HepG2 (cell line): ENCODE data around the gene TOB1. TPM values are rescaled to one million over a fixed set of nuclear protein-coding genes. Genes with fewer than 3 reads are reported as not detected.

Experiments used
- ARID2 ChIP-seq: sonication (generic); formaldehyde crosslinking; IDR thresholded peaks from 2 replicates; pipeline ENCODE4 v1.8.1; 2022; ENCODE audit warnings: mild to moderate bottlenecking, missing genetic modification reagents, borderline replicate concordance
- ARID4A ChIP-seq: sonication (generic); formaldehyde crosslinking; IDR thresholded peaks from 2 replicates; pipeline ENCODE4 v1.5.0; 2020; ENCODE audit warnings: mild to moderate bottlenecking, missing genetic modification reagents, borderline replicate concordance
- ELF3 ChIP-seq: IDR thresholded peaks from 2 replicates; pipeline ENCODE4 v1.6.1; 2016; ENCODE audit warnings: missing genetic modification reagents, missing compliant biosample characterization
- ETV6 ChIP-seq: sonication (generic); formaldehyde crosslinking; conservative IDR thresholded peaks from 2 replicates; pipeline ENCODE4 v1.4.0; 2020; ENCODE audit warnings: missing genetic modification reagents
- HCFC1 ChIP-seq: fragments of 150-350 bp; IDR thresholded peaks from 2 replicates; pipeline ENCODE4 v1.6.1; 2014; ENCODE audit warnings: low read depth, low read length
- HES4 ChIP-seq: sonication (generic); formaldehyde crosslinking; IDR thresholded peaks from 2 replicates; pipeline ENCODE4 v1.9.0; 2021; ENCODE audit warnings: mild to moderate bottlenecking, missing genetic modification reagents, borderline replicate concordance
- HNRNPK ChIP-seq: fragments of 200-400 bp; formaldehyde crosslinking; IDR thresholded peaks from 2 replicates; pipeline ENCODE4 v1.6.1; 2018; ENCODE audit warnings: low read length, low read depth, moderate library complexity, mild to moderate bottlenecking; ENCODE audit not compliant: poor library complexity, severe bottlenecking
- IRF9 ChIP-seq: sonication (generic); formaldehyde crosslinking; IDR thresholded peaks from 2 replicates; pipeline ENCODE4 v1.8.0; 2022; ENCODE audit warnings: missing genetic modification reagents, mild to moderate bottlenecking, borderline replicate concordance
- KAT8 ChIP-seq: IDR thresholded peaks from 2 replicates; pipeline ENCODE4 v1.6.1; 2016; ENCODE audit warnings: missing genetic modification reagents, missing compliant biosample characterization
- KLF9 ChIP-seq: IDR thresholded peaks from 2 replicates; pipeline ENCODE4 v1.6.1; 2016; ENCODE audit warnings: low read depth
- NR1H2 ChIP-seq: sonication (generic); formaldehyde crosslinking; IDR thresholded peaks from 2 replicates; pipeline ENCODE4 v1.8.1; 2022; ENCODE audit warnings: low read depth, missing genetic modification reagents, borderline replicate concordance
- PCBP1 ChIP-seq: fragments of 200-400 bp; formaldehyde crosslinking; IDR thresholded peaks from 2 replicates; pipeline ENCODE4 v1.6.1; 2017; ENCODE audit warnings: mild to moderate bottlenecking, low read depth, low read length, borderline replicate concordance
- RAD21 ChIP-seq: fragments of 450-650 bp; formaldehyde crosslinking; IDR thresholded peaks from 2 replicates; pipeline ENCODE4 v1.5.0; 2020; ENCODE audit warnings: mild to moderate bottlenecking
- RORA ChIP-seq: sonication (generic); formaldehyde crosslinking; IDR thresholded peaks from 2 replicates; pipeline ENCODE4 v1.5.0; 2020; ENCODE audit warnings: mild to moderate bottlenecking, missing genetic modification reagents, moderate library complexity
- STAT5B ChIP-seq: sonication (generic); formaldehyde crosslinking; IDR thresholded peaks from 2 replicates; pipeline ENCODE4 v1.4.0; 2020; ENCODE audit warnings: missing genetic modification reagents
- THYN1 ChIP-seq: sonication (generic); formaldehyde crosslinking; IDR thresholded peaks from 2 replicates; pipeline ENCODE4 v1.8.1; 2023; ENCODE audit warnings: low read depth, mild to moderate bottlenecking, moderate library complexity, missing genetic modification reagents, borderline replicate concordance
- ZFP62 ChIP-seq: sonication (generic); formaldehyde crosslinking; IDR thresholded peaks from 2 replicates; pipeline ENCODE4 v1.4.0; 2020; ENCODE audit warnings: missing genetic modification reagents
- ZFYVE20 ChIP-seq: sonication (generic); formaldehyde crosslinking; IDR thresholded peaks from 2 replicates; pipeline ENCODE4 v1.8.0; 2023; ENCODE audit warnings: low read depth, mild to moderate bottlenecking, moderate library complexity, missing genetic modification reagents, borderline replicate concordance
- ZNF18 ChIP-seq: sonication (generic); formaldehyde crosslinking; IDR thresholded peaks from 2 replicates; pipeline ENCODE4 v1.8.0; 2022; ENCODE audit warnings: mild to moderate bottlenecking, missing genetic modification reagents; ENCODE audit not compliant: insufficient replicate concordance
- ZNF777 ChIP-seq: sonication (generic); formaldehyde crosslinking; IDR thresholded peaks from 2 replicates; pipeline ENCODE4 v1.4.0; 2020; ENCODE audit warnings: missing genetic modification reagents
- polyA plus RNA-seq, 8 experiments: library from polyadenylated mRNA; depleted of rRNA in 3 of 8; stranded (reverse) in 7 of 8; unstranded in 1 of 8; fragments of >200 nt; fragmentation: Illumina TruSeq in 4 of 8; extraction: Trizol in 4 of 8; gene quantifications; 2 replicates each; pipeline versions ENCODE4 v1.2.1 to v1.2.3, GENCODE V29; 2011 to 2016; ENCODE audit warnings: low read depth in 4 of 8, missing spikeins in 1 of 8, mixed read lengths in 1 of 8; ENCODE audit not compliant: insufficient read depth in 1 of 8
- total RNA-seq, 5 experiments: library from RNA; depleted of rRNA; stranded (reverse); fragments of >200 nt; fragmentation: Illumina TruSeq; extraction: Trizol; gene quantifications; 2 replicates each; pipeline ENCODE4 v1.2.3, GENCODE V29; 2016; ENCODE audit warnings: low read depth in 1 of 5

Gene TOB1
- total and polyA plus RNA-seq, 2 of the 13 experiments (the other 11 are each of a cell fraction or from before 2014, with no cell fraction given), result 21.9 to 57.7 TPM

- TF ChIP-seq ZNF18 (CRISPR knock-in tag) (peak; percentile 82), ELF3 (CRISPR knock-in tag) (peak; percentile 87), STAT5B (CRISPR knock-in tag) (no peak; the same call in 1 of the 2 replicates), ZFYVE20 (no peak), HES4 (CRISPR knock-in tag) (0 out of 2 replicates have a peak, but pooled peaks have one; percentile 38), ZFP62 (CRISPR knock-in tag) (no peak), KLF9 (CRISPR knock-in tag) (peak; percentile 74; the same call in 1 of the 2 replicates), RAD21 (CRISPR knock-in tag) (no peak), ARID2 (CRISPR knock-in tag) (no peak), ARID4A (peak; percentile 60; the same call in 1 of the 2 replicates), NR1H2 (peak; percentile 86; the same call in 1 of the 2 replicates), HCFC1 (no peak), PCBP1 (no peak), ETV6 (CRISPR knock-in tag) (peak; percentile 71; the same call in 1 of the 2 replicates), ZNF777 (CRISPR knock-in tag) (no peak), IRF9 (CRISPR knock-in tag) (peak; percentile 65; the same call in 1 of the 2 replicates), RORA (CRISPR knock-in tag) (no peak), KAT8 (CRISPR knock-in tag) (peak; percentile 79), THYN1 (CRISPR knock-in tag) (no peak), HNRNPK (no peak)
Observed at GRCh38 chr17:50893183-50893993, 27.2 kb upstream of the TOB1 start (continued).
